ENCODE measurements around the gene TPM3. TPM values are rescaled to one million over a fixed set of nuclear protein-coding genes. Genes with fewer than 3 reads are reported as not detected.
"Not testable (repeated sequence)": the region's sequence is repeated elsewhere in the genome, so short reads cannot be mapped to it uniquely, and the experiment has no call there.

Gene TPM3
- total RNA-seq, 1 donor from 2014 or later: 161 TPM

DNA sequence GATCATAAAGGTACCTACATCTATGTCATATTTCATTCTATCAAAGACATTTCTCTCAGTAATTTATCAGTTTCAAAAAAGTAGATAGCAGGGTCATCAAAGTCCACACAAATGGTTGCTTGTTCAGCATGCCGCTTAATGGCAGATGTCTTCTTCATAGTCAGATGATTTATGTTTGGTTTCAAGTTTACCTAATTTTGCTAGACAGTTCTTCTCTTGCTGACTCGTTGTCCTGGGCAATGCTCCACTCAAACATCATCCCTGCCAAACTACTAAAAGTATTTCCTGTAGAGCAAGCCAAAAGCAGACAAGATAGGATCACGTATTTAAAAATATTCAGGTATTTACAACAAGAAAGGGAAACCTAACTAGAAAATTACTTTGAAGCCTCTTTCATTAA, 50.7 kb downstream of the TPM3 start:
- H3K9me3 ChIP-seq (replicated peaks): no peaks in the 10 kb centered on the region
- H3K4me3 ChIP-seq: no peak overlapping the region
- intact Hi-C loops (cut with micrococcal nuclease): no loop called here
- H3K36me3 ChIP-seq: no peaks in the 10 kb centered on the region
- DNase-seq: no peak
- no peak overlapping the region for H3K27ac ChIP-seq (replicated peaks)
- no peaks in the 10 kb centered on the region for H3K4me1 ChIP-seq
- H3K27me3 ChIP-seq (ENCODE audit: low read depth): no peaks in the 10 kb centered on the region
- TF ChIP-seq, protein P1, sequence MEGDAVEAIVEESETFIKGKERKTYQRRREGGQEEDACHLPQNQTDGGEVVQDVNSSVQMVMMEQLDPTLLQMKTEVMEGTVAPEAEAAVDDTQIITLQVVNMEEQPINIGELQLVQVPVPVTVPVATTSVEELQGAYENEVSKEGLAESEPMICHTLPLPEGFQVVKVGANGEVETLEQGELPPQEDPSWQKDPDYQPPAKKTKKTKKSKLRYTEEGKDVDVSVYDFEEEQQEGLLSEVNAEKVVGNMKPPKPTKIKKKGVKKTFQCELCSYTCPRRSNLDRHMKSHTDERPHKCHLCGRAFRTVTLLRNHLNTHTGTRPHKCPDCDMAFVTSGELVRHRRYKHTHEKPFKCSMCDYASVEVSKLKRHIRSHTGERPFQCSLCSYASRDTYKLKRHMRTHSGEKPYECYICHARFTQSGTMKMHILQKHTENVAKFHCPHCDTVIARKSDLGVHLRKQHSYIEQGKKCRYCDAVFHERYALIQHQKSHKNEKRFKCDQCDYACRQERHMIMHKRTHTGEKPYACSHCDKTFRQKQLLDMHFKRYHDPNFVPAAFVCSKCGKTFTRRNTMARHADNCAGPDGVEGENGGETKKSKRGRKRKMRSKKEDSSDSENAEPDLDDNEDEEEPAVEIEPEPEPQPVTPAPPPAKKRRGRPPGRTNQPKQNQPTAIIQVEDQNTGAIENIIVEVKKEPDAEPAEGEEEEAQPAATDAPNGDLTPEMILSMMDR (IDR thresholded peaks at IDR 0.05; ENCODE audit: borderline replicate concordance): no peak

DNA sequence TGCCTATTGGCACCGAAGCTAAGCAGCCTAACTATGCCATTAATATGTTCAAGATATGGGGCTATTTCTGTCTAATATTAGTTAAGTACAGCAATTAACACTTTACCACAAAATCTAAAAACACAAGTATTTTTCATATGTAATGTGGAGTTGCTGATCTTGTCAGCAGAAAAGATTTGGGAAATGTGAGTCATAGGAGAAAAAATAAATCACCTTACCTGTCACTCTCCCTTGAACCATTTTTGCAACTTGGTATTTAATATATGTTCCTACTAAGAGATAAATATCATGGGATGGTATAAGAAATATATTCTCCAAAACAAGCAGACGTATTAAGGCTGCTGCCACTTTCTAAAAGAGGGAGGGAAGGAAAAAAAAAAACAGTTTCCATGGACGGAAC, 54.0 kb downstream of the TPM3 start:
- Histone ChIP-seq H3K27ac (replicated peaks) (no peak overlapping the region), H3K9me3 (replicated peaks) (no peaks in the 10 kb centered on the region), H3K4me1 (no peaks in the 10 kb centered on the region), H3K36me3 (no peaks in the 10 kb centered on the region), H3K27me3 (ENCODE audit: low read depth) (no peaks in the 10 kb centered on the region), H3K4me3 (no peak overlapping the region)
- TF ChIP-seq, protein P1 (IDR thresholded peaks at IDR 0.05; ENCODE audit: borderline replicate concordance): no peak
- intact Hi-C loops (cut with micrococcal nuclease): no loop called here
- no peak for DNase-seq

DNA sequence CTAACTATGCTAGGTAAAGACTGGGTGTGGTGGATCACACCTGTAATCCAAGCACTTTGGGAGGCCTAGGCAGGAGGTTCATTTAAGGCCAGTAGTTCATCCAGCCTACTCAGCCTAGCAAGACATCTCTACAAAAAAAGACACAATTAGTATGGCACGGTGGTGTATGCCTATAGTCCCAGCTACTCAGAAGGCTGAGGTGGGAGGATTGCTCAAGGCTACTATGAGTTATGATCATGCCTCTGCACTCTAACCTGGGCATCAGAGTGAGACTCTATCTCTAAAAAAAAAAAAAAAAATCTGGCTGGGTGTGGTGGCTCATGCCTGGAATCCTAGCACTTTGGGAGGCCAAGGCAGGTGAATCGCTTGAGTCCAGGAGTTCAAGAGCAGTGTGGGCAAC, 58.6 kb downstream of the TPM3 start:
- H3K36me3 ChIP-seq: no peaks in the 10 kb centered on the region
- no peaks in the 10 kb centered on the region for H3K27me3 ChIP-seq (ENCODE audit: low read depth)
- H3K4me1 ChIP-seq: no peaks in the 10 kb centered on the region
- H3K9me3 ChIP-seq (replicated peaks): no peaks in the 10 kb centered on the region
- DNase-seq: no peak
- H3K27ac ChIP-seq (replicated peaks): no peak overlapping the region
- TF ChIP-seq, protein P1 (IDR thresholded peaks at IDR 0.05; ENCODE audit: borderline replicate concordance): no peak
- H3K4me3 ChIP-seq: no peak overlapping the region
- intact Hi-C loops (cut with micrococcal nuclease): no loop called here

DNA sequence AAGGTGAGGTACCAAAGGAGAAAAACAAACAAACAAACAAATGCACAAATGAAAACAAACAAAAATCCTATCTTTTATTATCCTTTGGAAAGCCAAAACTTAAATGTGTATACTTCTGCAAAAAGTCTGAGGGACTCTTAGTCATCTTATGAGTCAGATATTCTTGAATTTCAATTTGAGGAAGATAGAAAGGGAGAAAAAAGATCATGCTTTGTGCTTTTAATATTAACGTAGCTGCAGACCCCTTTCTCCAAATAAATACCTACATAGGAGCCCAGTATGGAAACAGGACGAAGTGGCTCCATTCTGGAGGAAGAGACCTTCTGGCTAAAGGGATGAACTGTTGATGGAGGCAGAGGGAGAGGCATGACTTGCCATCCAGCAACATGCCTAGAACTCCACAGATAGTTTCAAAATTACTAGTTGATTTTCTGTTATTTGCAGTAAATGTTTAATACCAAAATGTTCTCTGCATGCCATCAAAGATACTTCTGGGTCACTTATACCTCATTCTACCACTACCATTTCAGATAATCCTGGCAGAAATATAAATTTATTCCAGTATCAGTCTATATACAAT, 62.4 kb downstream of the TPM3 start:
- H3K4me3 ChIP-seq: no peak overlapping the region
- DNase-seq: no peak
- H3K27ac ChIP-seq (replicated peaks): no peak overlapping the region
- H3K4me1 ChIP-seq: no peaks in the 10 kb centered on the region
- no peaks in the 10 kb centered on the region for H3K9me3 ChIP-seq (replicated peaks)
- TF ChIP-seq, protein P1 (IDR thresholded peaks at IDR 0.05; ENCODE audit: borderline replicate concordance): no peak
- no peaks in the 10 kb centered on the region for H3K27me3 ChIP-seq (ENCODE audit: low read depth)
- H3K36me3 ChIP-seq: no peaks in the 10 kb centered on the region
- intact Hi-C loops (cut with micrococcal nuclease): no loop called here

DNA sequence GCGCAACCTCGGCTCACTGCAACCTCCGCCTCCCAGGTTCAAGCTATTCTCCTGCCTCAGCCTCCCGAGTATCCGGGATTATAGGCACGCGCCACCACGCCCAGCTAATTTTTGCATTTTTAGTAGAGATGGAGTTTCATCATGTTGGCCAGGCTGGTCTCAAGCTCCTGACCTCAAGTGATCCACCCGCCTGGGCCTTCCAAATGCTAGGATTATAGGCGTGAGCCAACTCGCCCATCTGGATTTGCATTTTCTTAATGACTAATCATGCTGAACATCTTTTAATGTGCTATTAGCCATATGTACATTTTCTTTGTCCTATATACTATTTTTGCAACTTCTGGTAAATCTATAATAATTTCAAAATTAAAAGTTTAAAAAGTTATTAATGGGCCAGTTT, 68.7 kb downstream of the TPM3 start:
- H3K36me3 ChIP-seq; H3K9me3 ChIP-seq (replicated peaks); DNase-seq; H3K27me3 ChIP-seq (ENCODE audit: low read depth); intact Hi-C loops (cut with micrococcal nuclease); H3K4me3 ChIP-seq; H3K4me1 ChIP-seq; H3K27ac ChIP-seq (replicated peaks): not testable (repeated sequence)

DNA sequence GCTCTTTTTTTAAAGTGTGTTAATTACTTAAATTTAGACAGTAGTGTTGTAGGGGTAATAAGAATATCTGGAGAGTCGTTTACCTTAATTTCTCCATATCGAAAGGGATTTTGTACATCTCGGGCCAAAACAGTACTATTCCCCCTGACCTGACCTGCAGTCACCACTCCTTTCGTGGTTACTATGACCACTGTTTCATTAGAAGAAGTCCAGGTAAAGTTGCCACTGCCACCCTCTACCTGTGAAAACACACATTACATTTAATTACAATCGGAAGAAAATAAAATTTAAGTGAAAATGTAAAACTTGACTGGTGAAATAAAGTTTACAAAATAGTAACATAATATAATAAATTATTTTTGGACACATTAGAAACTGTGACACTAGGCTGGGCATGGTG, 74.3 kb downstream of the TPM3 start:
- intact Hi-C loops (cut with micrococcal nuclease): no loop called here
- Histone ChIP-seq H3K9me3 (replicated peaks) (no peaks in the 10 kb centered on the region), H3K4me1 (no peaks in the 10 kb centered on the region), H3K36me3 (no peaks in the 10 kb centered on the region), H3K27ac (replicated peaks) (no peak overlapping the region), H3K27me3 (ENCODE audit: low read depth) (no peaks in the 10 kb centered on the region), H3K4me3 (no peak overlapping the region)
- TF ChIP-seq, protein P1 (IDR thresholded peaks at IDR 0.05; ENCODE audit: borderline replicate concordance): no peak
- DNase-seq: no peak
